Measurements from ENCODE around the gene ZNF225.
"Not testable (repeated sequence)": the region's sequence is repeated elsewhere in the genome, so short reads cannot be mapped to it uniquely, and the experiment has no call there.

Gene ZNF225

DNA sequence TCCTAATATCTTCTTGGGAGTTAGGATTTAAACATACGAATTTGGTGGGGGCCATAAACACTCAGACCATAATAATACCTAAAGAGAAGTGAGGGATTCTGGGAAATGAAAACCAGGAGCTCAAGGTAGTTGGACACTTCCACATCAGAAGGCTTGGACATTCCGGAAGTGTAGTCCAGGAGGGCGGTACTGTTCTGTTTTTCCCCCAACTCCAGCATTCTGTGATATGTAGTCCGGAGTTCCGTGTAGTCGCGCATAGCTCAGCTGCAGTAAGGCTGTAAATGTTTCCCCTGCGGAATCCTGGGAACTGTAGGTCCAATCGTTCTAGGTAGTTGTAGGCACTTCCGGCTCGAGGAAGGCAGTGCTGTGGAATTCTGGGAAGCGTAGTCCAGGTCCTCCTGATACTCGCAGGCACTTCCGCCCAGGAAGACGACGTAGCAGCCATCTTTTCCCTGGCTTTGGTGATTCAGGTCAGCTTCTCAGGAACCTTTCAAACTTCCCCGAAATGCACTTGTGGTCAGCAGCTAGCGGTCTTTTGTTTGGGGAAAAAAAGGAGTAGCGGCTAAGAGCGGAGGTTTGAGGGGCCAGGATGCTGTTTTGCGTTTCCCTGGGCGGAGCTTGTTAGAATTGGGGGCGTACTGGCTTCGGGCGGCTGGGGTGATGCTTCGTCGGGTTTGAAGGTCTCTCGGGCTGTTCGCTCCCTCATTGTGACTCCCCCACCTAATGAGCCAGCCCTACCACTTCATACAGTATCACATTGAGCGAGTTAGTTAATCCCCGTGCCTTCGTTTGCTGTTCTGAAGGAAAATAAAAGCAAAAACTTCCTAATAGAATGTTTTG lies 51.7 kb downstream of the ZNF225 start, which contains the start of gene ZNF226:
ZNF226 (plus strand) TSS at position 428 of the 840 bp plus-strand sequence. CDS start 4,981 bp downstream, outside the sequence.
- TF ChIP-seq POLR2A (IDR thresholded peaks at IDR 0.05; ENCODE audit: low read depth, low read length) = peak; percentile 81
- peak; percentile 84 for TF ChIP-seq POLR2AphosphoS5 (IDR thresholded peaks at IDR 0.05; ENCODE audit: low read depth, low read length)
- TF ChIP-seq TAF1 (IDR thresholded peaks at IDR 0.05; ENCODE audit: borderline replicate concordance, low read depth, low read length) = no peak; the same call in 1 of the 2 replicates
- DNase-seq (ENCODE audit: insufficient read length) = peak; percentile 52
- FAIRE-seq = peak; percentile 99

DNA sequence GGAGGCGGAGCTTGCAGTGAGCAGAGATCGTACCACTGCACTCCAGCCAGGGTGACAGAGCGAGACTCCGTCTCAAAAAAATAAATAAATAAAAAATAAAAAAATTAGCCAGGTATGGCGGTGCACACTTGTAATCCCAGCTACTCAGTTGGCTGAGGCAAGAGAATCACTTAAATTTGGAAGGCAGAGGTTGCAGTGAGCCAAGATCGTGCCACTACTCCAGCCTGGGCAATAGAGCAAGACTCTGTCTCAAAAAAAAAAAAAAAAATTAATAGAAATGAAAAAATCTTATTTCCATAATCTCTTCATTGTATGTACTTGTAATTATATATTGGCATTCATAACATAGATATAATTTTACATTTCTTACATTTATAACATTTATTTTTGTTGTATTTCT lies 57.5 kb downstream of the ZNF225 start:
- FAIRE-seq; DNase-seq (ENCODE audit: insufficient read length): not testable (repeated sequence)

DNA sequence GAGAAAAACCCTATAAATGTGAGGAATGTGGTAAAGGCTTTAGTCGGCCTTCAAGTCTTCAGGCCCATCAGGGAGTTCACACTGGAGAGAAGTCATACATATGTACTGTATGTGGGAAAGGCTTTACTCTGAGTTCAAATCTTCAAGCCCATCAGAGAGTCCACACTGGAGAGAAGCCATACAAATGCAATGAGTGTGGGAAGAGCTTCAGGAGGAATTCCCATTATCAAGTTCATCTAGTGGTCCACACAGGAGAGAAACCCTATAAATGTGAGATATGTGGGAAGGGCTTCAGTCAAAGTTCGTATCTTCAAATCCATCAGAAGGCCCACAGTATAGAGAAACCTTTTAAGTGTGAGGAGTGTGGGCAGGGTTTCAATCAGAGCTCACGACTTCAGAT lies 63.4 kb downstream of the ZNF225 start:
- TF ChIP-seq POLR2AphosphoS5 (IDR thresholded peaks at IDR 0.05; ENCODE audit: low read depth, low read length) (no peak), TAF1 (IDR thresholded peaks at IDR 0.05; ENCODE audit: borderline replicate concordance, low read depth, low read length) (no peak), POLR2A (IDR thresholded peaks at IDR 0.05; ENCODE audit: low read depth, low read length) (no peak)
- DNase-seq (ENCODE audit: insufficient read length) (no peak), FAIRE-seq (no peak)

GRCh38 chr19:44180968-44181367 lies 67.8 kb downstream of the ZNF225 start:
- FAIRE-seq (no peak), DNase-seq (ENCODE audit: insufficient read length) (no peak)
- no peak for TF ChIP-seq POLR2A (IDR thresholded peaks at IDR 0.05; ENCODE audit: low read depth, low read length)
- no peak for TF ChIP-seq POLR2AphosphoS5 (IDR thresholded peaks at IDR 0.05; ENCODE audit: low read depth, low read length)

DNA sequence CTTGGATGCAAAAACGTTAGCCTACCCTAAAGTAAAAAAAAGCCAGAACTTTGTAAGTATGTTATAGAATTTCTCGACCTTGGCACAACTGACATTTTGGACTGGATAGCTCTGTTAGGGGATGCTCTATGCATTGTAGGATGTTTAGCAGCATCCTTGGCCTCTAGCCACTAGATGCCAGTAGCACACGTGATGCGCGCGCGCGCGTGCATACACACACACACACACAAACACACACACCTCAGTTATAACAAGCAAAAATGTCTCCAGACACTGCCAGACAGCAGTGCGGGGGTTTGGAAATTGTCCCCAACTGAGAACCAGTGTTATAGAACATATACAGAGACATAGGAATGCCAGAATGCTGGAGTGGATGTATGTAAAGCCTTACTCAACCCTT lies 68.9 kb downstream of the ZNF225 start:
- no peak for DNase-seq (ENCODE audit: insufficient read length)
- no peak for FAIRE-seq
- no peak for TF ChIP-seq POLR2A (IDR thresholded peaks at IDR 0.05; ENCODE audit: low read depth, low read length)
- no peak for TF ChIP-seq POLR2AphosphoS5 (IDR thresholded peaks at IDR 0.05; ENCODE audit: low read depth, low read length)
- no peak for TF ChIP-seq TAF1 (IDR thresholded peaks at IDR 0.05; ENCODE audit: borderline replicate concordance, low read depth, low read length)
